22Rv1 (cell line): ENCODE results near the gene SLC7A1.

Experiments used
- ZFX ChIP-seq: fragments of 450-650 bp; IDR thresholded peaks from 2 replicates; pipeline ENCODE4 v1.6.1; 2017; ENCODE audit warnings: antibody characterized with exemption, borderline replicate concordance
- TF ChIP-seq, protein P1 (sequence below): fragments of 450-650 bp; IDR thresholded peaks from 2 replicates; pipeline ENCODE4 v1.5.1; 2017; ENCODE audit warnings: mild to moderate bottlenecking

DNA sequence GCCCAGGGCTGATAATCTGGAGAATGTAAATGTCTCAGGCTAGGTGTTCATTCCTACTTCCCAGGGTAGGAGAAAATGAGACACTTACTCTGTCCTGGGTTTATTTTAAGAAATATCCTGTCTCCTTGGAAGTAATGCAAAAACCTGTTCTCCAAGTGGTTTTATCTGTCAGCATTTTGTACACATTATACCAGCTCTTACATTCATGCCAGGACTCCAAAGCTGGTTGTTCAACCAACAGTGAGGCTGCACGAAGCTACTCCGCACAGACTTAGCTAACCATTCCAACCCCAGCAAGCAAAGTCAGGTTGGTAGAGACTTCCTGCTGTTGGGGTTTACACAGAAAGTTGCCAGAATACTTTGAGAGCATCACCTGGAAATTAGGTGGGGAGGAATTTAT is 55.6 kb downstream of the SLC7A1 start:
- TF ChIP-seq, protein P1, sequence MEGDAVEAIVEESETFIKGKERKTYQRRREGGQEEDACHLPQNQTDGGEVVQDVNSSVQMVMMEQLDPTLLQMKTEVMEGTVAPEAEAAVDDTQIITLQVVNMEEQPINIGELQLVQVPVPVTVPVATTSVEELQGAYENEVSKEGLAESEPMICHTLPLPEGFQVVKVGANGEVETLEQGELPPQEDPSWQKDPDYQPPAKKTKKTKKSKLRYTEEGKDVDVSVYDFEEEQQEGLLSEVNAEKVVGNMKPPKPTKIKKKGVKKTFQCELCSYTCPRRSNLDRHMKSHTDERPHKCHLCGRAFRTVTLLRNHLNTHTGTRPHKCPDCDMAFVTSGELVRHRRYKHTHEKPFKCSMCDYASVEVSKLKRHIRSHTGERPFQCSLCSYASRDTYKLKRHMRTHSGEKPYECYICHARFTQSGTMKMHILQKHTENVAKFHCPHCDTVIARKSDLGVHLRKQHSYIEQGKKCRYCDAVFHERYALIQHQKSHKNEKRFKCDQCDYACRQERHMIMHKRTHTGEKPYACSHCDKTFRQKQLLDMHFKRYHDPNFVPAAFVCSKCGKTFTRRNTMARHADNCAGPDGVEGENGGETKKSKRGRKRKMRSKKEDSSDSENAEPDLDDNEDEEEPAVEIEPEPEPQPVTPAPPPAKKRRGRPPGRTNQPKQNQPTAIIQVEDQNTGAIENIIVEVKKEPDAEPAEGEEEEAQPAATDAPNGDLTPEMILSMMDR = no peak
- TF ChIP-seq ZFX = no peak
